GM18519 (cell line): ENCODE results near the gene FAM120B.
A peak's percentile ranks its signal among the peaks of the same experiment; 100 is the strongest.
"Not testable (repeated sequence)": the region's sequence is repeated elsewhere in the genome, so short reads cannot be mapped to it uniquely, and the experiment has no call there.

Experiments
- ATAC-seq: cut with Tn5 transposase; IDR thresholded peaks from one replicate; pipeline ENCODE4 v1.9.1; 2021; ENCODE audit warnings: mild to moderate bottlenecking, moderate library complexity; ENCODE audit not compliant: unreplicated experiment, low FRiP score

Gene FAM120B

GRCh38 chr6:170347091-170347490, 40.5 kb downstream of the FAM120B start:
- ATAC-seq = no peak

GRCh38 chr6:170347975-170348374, 41.4 kb downstream of the FAM120B start:
- ATAC-seq = no peak

GRCh38 chr6:170351456-170351855, 44.9 kb downstream of the FAM120B start:
- ATAC-seq = not testable (repeated sequence)

GRCh38 chr6:170355190-170355589, 48.6 kb downstream of the FAM120B start:
- not testable (repeated sequence) for ATAC-seq

- no peak for ATAC-seq
Measured at GRCh38 chr6:170355661-170356060, 49.1 kb downstream of the FAM120B start.

GRCh38 chr6:170357812-170358211, 51.3 kb downstream of the FAM120B start:
- no peak for ATAC-seq

- ATAC-seq = no peak
Measured at GRCh38 chr6:170358496-170358895, 51.9 kb downstream of the FAM120B start.

- no peak for ATAC-seq
Measured at GRCh38 chr6:170360476-170360875, 53.9 kb downstream of the FAM120B start.

GRCh38 chr6:170361335-170361734, 54.8 kb downstream of the FAM120B start:
- no peak for ATAC-seq

GRCh38 chr6:170362121-170362520, 55.6 kb downstream of the FAM120B start:
- ATAC-seq = no peak

- ATAC-seq = no peak
Measured at GRCh38 chr6:170363255-170363654, 56.7 kb downstream of the FAM120B start.

- no peak for ATAC-seq
Measured at GRCh38 chr6:170365121-170365520, 58.6 kb downstream of the FAM120B start.

GRCh38 chr6:170365593-170365992, 59.0 kb downstream of the FAM120B start:
- no peak for ATAC-seq

- ATAC-seq = no peak
Measured at GRCh38 chr6:170366248-170366960, 59.8 kb downstream of the FAM120B start.

GRCh38 chr6:170367241-170367640, 60.7 kb downstream of the FAM120B start:
- no peak for ATAC-seq

GRCh38 chr6:170368544-170368943, 62.0 kb downstream of the FAM120B start:
- ATAC-seq = no peak

- no peak for ATAC-seq
Measured at GRCh38 chr6:170369403-170369802, 62.8 kb downstream of the FAM120B start.

GRCh38 chr6:170370416-170370815, 63.9 kb downstream of the FAM120B start:
- ATAC-seq = peak; percentile 62

- ATAC-seq = no peak
Measured at GRCh38 chr6:170371080-170371479, 64.5 kb downstream of the FAM120B start.

GRCh38 chr6:170371588-170371987, 65.0 kb downstream of the FAM120B start:
- ATAC-seq = no peak

GRCh38 chr6:170372380-170373325, 66.1 kb downstream of the FAM120B start:
- ATAC-seq = no peak
